HepG2 (cell line): Measurements from ENCODE around the gene ARHGAP19. TPM values are rescaled to one million over a fixed set of nuclear protein-coding genes. Genes with fewer than 3 reads are reported as not detected.

Source experiments
- ASH2L ChIP-seq: fragments of 300-600, 200-600 bp; sonication (generic); IDR thresholded peaks from 2 replicates; pipeline ENCODE4 v1.7.0; 2017; ENCODE audit warnings: low read depth, mild to moderate bottlenecking, moderate library complexity, mixed read lengths, low read length; ENCODE audit not compliant: insufficient read length
- KDM5B ChIP-seq: sonication (generic); formaldehyde crosslinking; IDR thresholded peaks from 2 replicates; pipeline ENCODE4 v1.4.0; 2020; ENCODE audit warnings: missing genetic modification reagents, mild to moderate bottlenecking, borderline replicate concordance
- KLF16 ChIP-seq, 2 experiments: sonication (generic) in 1 of 2; formaldehyde crosslinking in 1 of 2; IDR thresholded peaks; 2 replicates each; pipeline versions ENCODE4 v1.6.1 to v1.8.0; 2016 to 2023; ENCODE audit warnings: missing genetic modification reagents in 2 of 2, missing compliant biosample characterization in 1 of 2
- NR2F2 ChIP-seq: IDR thresholded peaks from 2 replicates; pipeline ENCODE4 v1.6.1; 2012; ENCODE audit warnings: low read depth, inconsistent platforms, borderline replicate concordance
- RBM22 ChIP-seq: fragments of 200-400 bp; formaldehyde crosslinking; optimal IDR thresholded peaks from 2 replicates; pipeline ENCODE3; 2017; ENCODE audit warnings: mild to moderate bottlenecking, low read length, moderate library complexity
- SMYD3 ChIP-seq: sonication (generic); formaldehyde crosslinking; IDR thresholded peaks from 2 replicates; pipeline ENCODE4 v1.8.1; 2023; ENCODE audit warnings: mild to moderate bottlenecking, missing genetic modification reagents
- SOX13 ChIP-seq, 3 experiments: fragments of 450-650 bp in 1 of 3; sonication (generic) in 1 of 3; formaldehyde crosslinking in 1 of 3; IDR thresholded peaks in 2 of 3; conservative IDR thresholded peaks in 1 of 3; 2 replicates each; pipeline versions ENCODE4 v1.5.0 to v1.6.1; 2016 to 2020; ENCODE audit warnings: antibody characterized with exemption in 1 of 3, mild to moderate bottlenecking in 1 of 3, missing compliant biosample characterization in 1 of 3, missing genetic modification reagents in 1 of 3, moderate library complexity in 1 of 3
- ZNF329 ChIP-seq: sonication (generic); formaldehyde crosslinking; IDR thresholded peaks from 2 replicates; pipeline ENCODE4 v1.9.0; 2021; ENCODE audit warnings: low read depth, mild to moderate bottlenecking, missing genetic modification reagents
- ZNF343 ChIP-seq: sonication (generic); formaldehyde crosslinking; IDR thresholded peaks from 2 replicates; pipeline ENCODE4 v1.4.0; 2020; ENCODE audit warnings: mild to moderate bottlenecking, missing genetic modification reagents
- polyA plus RNA-seq, 8 experiments: library from polyadenylated mRNA; depleted of rRNA in 3 of 8; stranded (reverse) in 7 of 8; unstranded in 1 of 8; fragments of >200 nt; fragmentation: Illumina TruSeq in 4 of 8; extraction: Trizol in 4 of 8; gene quantifications; 2 replicates each; pipeline versions ENCODE4 v1.2.1 to v1.2.3, GENCODE V29; 2011 to 2016; ENCODE audit warnings: low read depth in 4 of 8, missing spikeins in 1 of 8, mixed read lengths in 1 of 8; ENCODE audit not compliant: insufficient read depth in 1 of 8
- total RNA-seq, 5 experiments: library from RNA; depleted of rRNA; stranded (reverse); fragments of >200 nt; fragmentation: Illumina TruSeq; extraction: Trizol; gene quantifications; 2 replicates each; pipeline ENCODE4 v1.2.3, GENCODE V29; 2016; ENCODE audit warnings: low read depth in 1 of 5
- TF ChIP-seq, protein P1 (sequence below): sonication (generic); formaldehyde crosslinking; IDR thresholded peaks from 2 replicates; pipeline ENCODE4 v1.4.0; 2020; ENCODE audit warnings: missing genetic modification reagents
- TF ChIP-seq, protein P2 (sequence below): sonication (generic); formaldehyde crosslinking; conservative IDR thresholded peaks from 2 replicates; pipeline ENCODE4 v1.8.0; 2022; ENCODE audit warnings: mild to moderate bottlenecking, moderate library complexity, missing genetic modification reagents
- TF ChIP-seq, protein P3 (sequence below): sonication (generic); formaldehyde crosslinking; conservative IDR thresholded peaks from 2 replicates; pipeline ENCODE4 v1.5.0; 2020; ENCODE audit warnings: missing genetic modification reagents
- TF ChIP-seq, protein P4 (sequence below): sonication (generic); formaldehyde crosslinking; IDR thresholded peaks from 2 replicates; pipeline ENCODE4 v1.5.0; 2020; ENCODE audit warnings: mild to moderate bottlenecking, missing genetic modification reagents

Gene ARHGAP19
- total and polyA plus RNA-seq, 2 of the 13 experiments (the other 11 are each of a cell fraction or from before 2014, with no cell fraction given), result 7.6 to 10.0 TPM

DNA sequence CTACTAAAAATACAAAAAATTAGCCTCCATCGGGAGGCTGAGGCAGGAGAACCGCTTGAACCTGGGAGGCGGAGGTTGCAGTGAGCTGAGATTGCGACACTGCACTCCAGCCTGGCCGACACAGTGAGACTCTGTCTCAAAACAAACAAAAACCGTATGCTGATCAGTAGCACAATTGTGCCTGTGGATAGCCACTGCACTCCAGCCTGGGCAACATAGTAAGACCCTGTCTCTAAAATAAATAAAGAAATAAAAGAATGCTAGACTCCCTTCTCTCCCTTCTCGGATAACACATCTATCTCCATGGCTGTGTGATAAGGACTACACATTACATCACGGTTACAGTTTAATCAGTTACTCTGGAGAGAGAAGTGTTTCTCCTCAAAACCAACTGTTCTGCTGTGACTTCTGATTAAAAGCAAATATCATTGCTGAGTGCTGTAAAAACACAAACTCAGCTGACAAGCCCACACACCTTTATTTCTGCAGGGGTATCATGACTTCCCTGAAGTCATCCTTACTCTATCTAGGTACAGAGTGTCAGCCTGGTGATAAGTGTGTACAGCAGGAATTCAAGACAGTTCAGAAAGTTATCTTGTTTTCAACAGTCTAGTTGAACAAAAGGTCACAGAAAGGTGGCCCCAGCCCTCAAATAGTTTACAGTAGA lies 5.3 kb upstream of the ARHGAP19 start (continued):
- TF ChIP-seq, protein P1, sequence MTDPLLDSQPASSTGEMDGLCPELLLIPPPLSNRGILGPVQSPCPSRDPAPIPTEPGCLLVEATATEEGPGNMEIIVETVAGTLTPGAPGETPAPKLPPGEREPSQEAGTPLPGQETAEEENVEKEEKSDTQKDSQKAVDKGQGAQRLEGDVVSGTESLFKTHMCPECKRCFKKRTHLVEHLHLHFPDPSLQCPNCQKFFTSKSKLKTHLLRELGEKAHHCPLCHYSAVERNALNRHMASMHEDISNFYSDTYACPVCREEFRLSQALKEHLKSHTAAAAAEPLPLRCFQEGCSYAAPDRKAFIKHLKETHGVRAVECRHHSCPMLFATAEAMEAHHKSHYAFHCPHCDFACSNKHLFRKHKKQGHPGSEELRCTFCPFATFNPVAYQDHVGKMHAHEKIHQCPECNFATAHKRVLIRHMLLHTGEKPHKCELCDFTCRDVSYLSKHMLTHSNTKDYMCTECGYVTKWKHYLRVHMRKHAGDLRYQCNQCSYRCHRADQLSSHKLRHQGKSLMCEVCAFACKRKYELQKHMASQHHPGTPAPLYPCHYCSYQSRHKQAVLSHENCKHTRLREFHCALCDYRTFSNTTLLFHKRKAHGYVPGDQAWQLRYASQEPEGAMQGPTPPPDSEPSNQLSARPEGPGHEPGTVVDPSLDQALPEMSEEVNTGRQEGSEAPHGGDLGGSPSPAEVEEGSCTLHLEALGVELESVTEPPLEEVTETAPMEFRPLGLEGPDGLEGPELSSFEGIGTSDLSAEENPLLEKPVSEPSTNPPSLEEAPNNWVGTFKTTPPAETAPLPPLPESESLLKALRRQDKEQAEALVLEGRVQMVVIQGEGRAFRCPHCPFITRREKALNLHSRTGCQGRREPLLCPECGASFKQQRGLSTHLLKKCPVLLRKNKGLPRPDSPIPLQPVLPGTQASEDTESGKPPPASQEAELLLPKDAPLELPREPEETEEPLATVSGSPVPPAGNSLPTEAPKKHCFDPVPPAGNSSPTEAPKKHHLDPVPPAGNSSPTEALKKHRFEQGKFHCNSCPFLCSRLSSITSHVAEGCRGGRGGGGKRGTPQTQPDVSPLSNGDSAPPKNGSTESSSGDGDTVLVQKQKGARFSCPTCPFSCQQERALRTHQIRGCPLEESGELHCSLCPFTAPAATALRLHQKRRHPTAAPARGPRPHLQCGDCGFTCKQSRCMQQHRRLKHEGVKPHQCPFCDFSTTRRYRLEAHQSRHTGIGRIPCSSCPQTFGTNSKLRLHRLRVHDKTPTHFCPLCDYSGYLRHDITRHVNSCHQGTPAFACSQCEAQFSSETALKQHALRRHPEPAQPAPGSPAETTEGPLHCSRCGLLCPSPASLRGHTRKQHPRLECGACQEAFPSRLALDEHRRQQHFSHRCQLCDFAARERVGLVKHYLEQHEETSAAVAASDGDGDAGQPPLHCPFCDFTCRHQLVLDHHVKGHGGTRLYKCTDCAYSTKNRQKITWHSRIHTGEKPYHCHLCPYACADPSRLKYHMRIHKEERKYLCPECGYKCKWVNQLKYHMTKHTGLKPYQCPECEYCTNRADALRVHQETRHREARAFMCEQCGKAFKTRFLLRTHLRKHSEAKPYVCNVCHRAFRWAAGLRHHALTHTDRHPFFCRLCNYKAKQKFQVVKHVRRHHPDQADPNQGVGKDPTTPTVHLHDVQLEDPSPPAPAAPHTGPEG (CRISPR knock-in tag), result no peak
- no peak for TF ChIP-seq RBM22
- TF ChIP-seq NR2F2, result no peak
- TF ChIP-seq, protein P2, sequence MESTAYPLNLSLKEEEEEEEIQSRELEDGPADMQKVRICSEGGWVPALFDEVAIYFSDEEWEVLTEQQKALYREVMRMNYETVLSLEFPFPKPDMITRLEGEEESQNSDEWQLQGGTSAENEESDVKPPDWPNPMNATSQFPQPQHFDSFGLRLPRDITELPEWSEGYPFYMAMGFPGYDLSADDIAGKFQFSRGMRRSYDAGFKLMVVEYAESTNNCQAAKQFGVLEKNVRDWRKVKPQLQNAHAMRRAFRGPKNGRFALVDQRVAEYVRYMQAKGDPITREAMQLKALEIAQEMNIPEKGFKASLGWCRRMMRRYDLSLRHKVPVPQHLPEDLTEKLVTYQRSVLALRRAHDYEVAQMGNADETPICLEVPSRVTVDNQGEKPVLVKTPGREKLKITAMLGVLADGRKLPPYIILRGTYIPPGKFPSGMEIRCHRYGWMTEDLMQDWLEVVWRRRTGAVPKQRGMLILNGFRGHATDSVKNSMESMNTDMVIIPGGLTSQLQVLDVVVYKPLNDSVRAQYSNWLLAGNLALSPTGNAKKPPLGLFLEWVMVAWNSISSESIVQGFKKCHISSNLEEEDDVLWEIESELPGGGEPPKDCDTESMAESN, result 0 out of 2 replicates have a peak, but pooled peaks have one; percentile 33
- no peak for TF ChIP-seq KDM5B
- no peak for TF ChIP-seq SOX13 (IDR thresholded peaks at IDR 0.05)
- TF ChIP-seq SOX13 (CRISPR knock-in tag; conservative IDR thresholded peaks at IDR 0.05 in 1 of 2, IDR thresholded peaks at IDR 0.05 in 1 of 2), result peak in 1 of 2 experiments; percentile 42; a peak in 1 of 4 replicates
- TF ChIP-seq ASH2L, result no peak
- TF ChIP-seq, protein P3, sequence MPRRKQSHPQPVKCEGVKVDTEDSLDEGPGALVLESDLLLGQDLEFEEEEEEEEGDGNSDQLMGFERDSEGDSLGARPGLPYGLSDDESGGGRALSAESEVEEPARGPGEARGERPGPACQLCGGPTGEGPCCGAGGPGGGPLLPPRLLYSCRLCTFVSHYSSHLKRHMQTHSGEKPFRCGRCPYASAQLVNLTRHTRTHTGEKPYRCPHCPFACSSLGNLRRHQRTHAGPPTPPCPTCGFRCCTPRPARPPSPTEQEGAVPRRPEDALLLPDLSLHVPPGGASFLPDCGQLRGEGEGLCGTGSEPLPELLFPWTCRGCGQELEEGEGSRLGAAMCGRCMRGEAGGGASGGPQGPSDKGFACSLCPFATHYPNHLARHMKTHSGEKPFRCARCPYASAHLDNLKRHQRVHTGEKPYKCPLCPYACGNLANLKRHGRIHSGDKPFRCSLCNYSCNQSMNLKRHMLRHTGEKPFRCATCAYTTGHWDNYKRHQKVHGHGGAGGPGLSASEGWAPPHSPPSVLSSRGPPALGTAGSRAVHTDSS (CRISPR knock-in tag), result no peak
- TF ChIP-seq, protein P4, sequence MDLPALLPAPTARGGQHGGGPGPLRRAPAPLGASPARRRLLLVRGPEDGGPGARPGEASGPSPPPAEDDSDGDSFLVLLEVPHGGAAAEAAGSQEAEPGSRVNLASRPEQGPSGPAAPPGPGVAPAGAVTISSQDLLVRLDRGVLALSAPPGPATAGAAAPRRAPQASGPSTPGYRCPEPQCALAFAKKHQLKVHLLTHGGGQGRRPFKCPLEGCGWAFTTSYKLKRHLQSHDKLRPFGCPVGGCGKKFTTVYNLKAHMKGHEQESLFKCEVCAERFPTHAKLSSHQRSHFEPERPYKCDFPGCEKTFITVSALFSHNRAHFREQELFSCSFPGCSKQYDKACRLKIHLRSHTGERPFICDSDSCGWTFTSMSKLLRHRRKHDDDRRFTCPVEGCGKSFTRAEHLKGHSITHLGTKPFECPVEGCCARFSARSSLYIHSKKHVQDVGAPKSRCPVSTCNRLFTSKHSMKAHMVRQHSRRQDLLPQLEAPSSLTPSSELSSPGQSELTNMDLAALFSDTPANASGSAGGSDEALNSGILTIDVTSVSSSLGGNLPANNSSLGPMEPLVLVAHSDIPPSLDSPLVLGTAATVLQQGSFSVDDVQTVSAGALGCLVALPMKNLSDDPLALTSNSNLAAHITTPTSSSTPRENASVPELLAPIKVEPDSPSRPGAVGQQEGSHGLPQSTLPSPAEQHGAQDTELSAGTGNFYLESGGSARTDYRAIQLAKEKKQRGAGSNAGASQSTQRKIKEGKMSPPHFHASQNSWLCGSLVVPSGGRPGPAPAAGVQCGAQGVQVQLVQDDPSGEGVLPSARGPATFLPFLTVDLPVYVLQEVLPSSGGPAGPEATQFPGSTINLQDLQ (CRISPR knock-in tag), result no peak
- TF ChIP-seq KLF16 (CRISPR knock-in tag; IDR thresholded peaks at IDR 0.05), result no peak
- no peak for TF ChIP-seq ZNF329
- TF ChIP-seq SMYD3, result 0 out of 2 replicates have a peak, but pooled peaks have one; percentile 22
- TF ChIP-seq ZNF343, result no peak
